GM23338 (cell line): ENCODE data around the gene HEPACAM. TPM values are rescaled to one million over a fixed set of nuclear protein-coding genes. Genes with fewer than 3 reads are reported as not detected.

Experiments used
- ATAC-seq: fragments of 200-7000 bp; cut with Tn5 transposase; 3 replicates; pipeline ENCODE4 v1.9.1; 2020
- DNase-seq: peaks from one replicate; pipeline ENCODE4 v3.0.0-alpha.2; 2015; ENCODE audit warnings: low spot score
- H2AFZ ChIP-seq: fragments of 200-600 bp; sonication (generic); 2 replicates; pipeline ENCODE4 v1.8.0; 2016; ENCODE audit warnings: antibody characterized with exemption, mild to moderate bottlenecking, moderate library complexity
- H3F3A ChIP-seq: fragments of 200-600 bp; sonication (generic); replicated peaks from 2 replicates; pipeline ENCODE4 v1.8.0; 2017; ENCODE audit warnings: antibody characterized with exemption, mixed run types, low read depth
- H3K27ac ChIP-seq: fragments of 200-600 bp; sonication (generic); 2 replicates; pipeline ENCODE4 v1.6.1; 2016; ENCODE audit warnings: low read depth
- H3K27me3 ChIP-seq: fragments of 200-600 bp; sonication (generic); 2 replicates; pipeline ENCODE4 v1.8.0; 2016; ENCODE audit warnings: mild to moderate bottlenecking, mixed run types, moderate library complexity; ENCODE audit not compliant: insufficient read depth
- H3K36me3 ChIP-seq: fragments of 200-600 bp; sonication (generic); 2 replicates; pipeline ENCODE4 v1.8.0; 2016; ENCODE audit warnings: mild to moderate bottlenecking; ENCODE audit not compliant: insufficient read depth
- H3K4me1 ChIP-seq: fragments of 200-600 bp; sonication (generic); 2 replicates; pipeline ENCODE4 v1.8.0; 2016; ENCODE audit warnings: mild to moderate bottlenecking, moderate library complexity; ENCODE audit not compliant: insufficient read depth
- H3K4me2 ChIP-seq: fragments of 200-600 bp; sonication (generic); 2 replicates; pipeline ENCODE4 v1.7.1; 2017; ENCODE audit warnings: mixed run types
- H3K4me3 ChIP-seq: fragments of 200-600 bp; sonication (generic); 2 replicates; pipeline ENCODE4 v1.6.1; 2016; ENCODE audit warnings: mixed run types
- H3K79me2 ChIP-seq: fragments of 200-600 bp; sonication (generic); replicated peaks from 2 replicates; pipeline ENCODE4 v1.8.0; 2017; ENCODE audit warnings: mild to moderate bottlenecking; ENCODE audit not compliant: insufficient read depth
- H3K9me2 ChIP-seq: fragments of 200-600 bp; sonication (generic); 2 replicates; pipeline ENCODE4 v1.8.0; 2017; ENCODE audit not compliant: insufficient read depth
- H4K20me1 ChIP-seq: fragments of 200-600 bp; sonication (generic); replicated peaks from 2 replicates; pipeline ENCODE4 v1.8.0; 2017; ENCODE audit warnings: mild to moderate bottlenecking; ENCODE audit not compliant: insufficient read depth
- H3K27ac Mint-ChIP-seq: 2 replicates; pipeline ENCODE4 v1.8.0; 2020; ENCODE audit warnings: inconsistent platforms, mild to moderate bottlenecking, moderate library complexity, mixed read lengths
- H3K27me3 Mint-ChIP-seq: 3 replicates; pipeline ENCODE4 v1.8.0; 2022; ENCODE audit warnings: low read depth, mild to moderate bottlenecking, moderate library complexity, mixed read lengths, inconsistent platforms; ENCODE audit not compliant: insufficient read depth, poor library complexity
- H3K36me3 Mint-ChIP-seq: 3 replicates; pipeline ENCODE4 v1.8.0; 2021; ENCODE audit warnings: low read depth, mild to moderate bottlenecking, inconsistent platforms, moderate library complexity, mixed read lengths
- H3K4me1 Mint-ChIP-seq: 3 replicates; pipeline ENCODE4 v1.8.0; 2020; ENCODE audit warnings: mild to moderate bottlenecking, inconsistent platforms, mixed read lengths
- H3K4me3 Mint-ChIP-seq: 3 replicates; pipeline ENCODE4 v1.8.0; 2021; ENCODE audit warnings: moderate library complexity, mild to moderate bottlenecking, inconsistent platforms, mixed read lengths
- H3K9me3 Mint-ChIP-seq: 3 replicates; pipeline ENCODE4 v1.8.0; 2020; ENCODE audit warnings: moderate library complexity, mild to moderate bottlenecking, inconsistent platforms, mixed read lengths
- CREB1 ChIP-seq: fragments of 250-450 bp; sonication (Bioruptor Pico); IDR thresholded peaks from 2 replicates; pipeline ENCODE4 v1.5.0; 2020; ENCODE audit warnings: low read depth, mild to moderate bottlenecking, moderate library complexity
- CTCF ChIP-seq, 2 experiments: fragments of 200-600 bp in 1 of 2; sonication (generic) in 1 of 2; conservative IDR thresholded peaks; 2 replicates each; pipeline versions ENCODE4 v1.5.1 to v1.6.1; 2016 to 2017; ENCODE audit warnings: antibody characterized with exemption in 2 of 2, low read depth in 2 of 2, mild to moderate bottlenecking in 2 of 2, moderate library complexity in 1 of 2
- ETS1 ChIP-seq: IDR thresholded peaks from 2 replicates; pipeline ENCODE4 v1.6.1; 2016; ENCODE audit warnings: antibody characterized with exemption
- EZH2 ChIP-seq: fragments of 200-600 bp; sonication (generic); IDR thresholded peaks from one replicate; pipeline ENCODE4 v1.8.0; 2017; ENCODE audit warnings: antibody characterized with exemption, mild to moderate bottlenecking, low read depth; ENCODE audit not compliant: unreplicated experiment
- EZH2phosphoT487 ChIP-seq: fragments of 200-600 bp; sonication (generic); IDR thresholded peaks from one replicate; pipeline ENCODE4 v1.8.1; 2018; ENCODE audit warnings: antibody characterized with exemption; ENCODE audit not compliant: unreplicated experiment
- JUNB ChIP-seq: IDR thresholded peaks from one replicate; pipeline ENCODE4 v1.6.1; 2016; ENCODE audit warnings: antibody characterized with exemption; ENCODE audit not compliant: unreplicated experiment
- NANOG ChIP-seq: IDR thresholded peaks from 2 replicates; pipeline ENCODE4 v1.6.1; 2016; ENCODE audit warnings: antibody characterized with exemption, borderline replicate concordance
- REST ChIP-seq: IDR thresholded peaks from one replicate; pipeline ENCODE4 v1.6.1; 2018; ENCODE audit warnings: antibody characterized with exemption; ENCODE audit not compliant: unreplicated experiment
- STAT1 ChIP-seq: IDR thresholded peaks from one replicate; pipeline ENCODE4 v1.6.1; 2016; ENCODE audit warnings: antibody characterized with exemption; ENCODE audit not compliant: unreplicated experiment
- ZNF114 ChIP-seq: fragments of 250-450 bp; sonication (Bioruptor Pico); IDR thresholded peaks from 2 replicates; pipeline ENCODE4 v1.5.0; 2020; ENCODE audit warnings: mild to moderate bottlenecking, moderate library complexity
- ZNF331 ChIP-seq: fragments of 250-450 bp; sonication (Bioruptor Pico); IDR thresholded peaks from 2 replicates; pipeline ENCODE4 v1.5.0; 2020; ENCODE audit warnings: low read depth, mild to moderate bottlenecking, moderate library complexity
- polyA plus RNA-seq: library from polyadenylated mRNA; unstranded; fragments of >200 nt; fragmentation: Nextera tagmentation; extraction: Ambion mirVana; gene quantifications from 2 replicates; pipeline ENCODE4 v1.2.1, GENCODE V29; 2016
- total RNA-seq: library from RNA; depleted of rRNA; stranded (reverse); fragments of >200 nt; shearing (Covaris generic); gene quantifications from 2 replicates; pipeline ENCODE4 v1.2.3, GENCODE V29; 2014

HEPACAM gene
- total and polyA plus RNA-seq, 2 experiments from 2014 or later: 0.17 TPM; not detected in 1

GRCh38 chr11:124900464-124900863 is 35.4 kb downstream of the HEPACAM start (continued):
- TF ChIP-seq EZH2phosphoT487 (no peak), ZNF331 (CRISPR knock-in tag) (no peak), JUNB (no peak), EZH2 (no peak), ZNF114 (no peak), STAT1 (no peak), NANOG (no peak), ETS1 (no peak), CREB1 (CRISPR knock-in tag) (no peak)

GRCh38 chr11:124899383-124900145 is 36.3 kb downstream of the HEPACAM start:
- H3K27me3 ChIP-seq: 0 out of 2 replicates have a peak, but pooled peaks cover 5% of the 10 kb centered on the region
- peaks cover 8% of the 10 kb centered on the region for H3K27me3 Mint-ChIP-seq
- no peaks in the 10 kb centered on the region for H3F3A ChIP-seq
- no peak overlapping the region for H3K4me3 Mint-ChIP-seq
- no peak overlapping the region for H3K4me3 ChIP-seq
- H4K20me1 ChIP-seq: no peaks in the 10 kb centered on the region
- no peaks in the 10 kb centered on the region for H3K9me3 Mint-ChIP-seq
- DNase-seq: no peak
- H3K27ac ChIP-seq: no peak overlapping the region
- ATAC-seq: peak; percentile 62
- H3K36me3 Mint-ChIP-seq: no peaks in the 10 kb centered on the region
- 0 out of 2 replicates have a peak, but pooled peaks cover 4% of the 10 kb centered on the region for H3K9me2 ChIP-seq
- no peaks in the 10 kb centered on the region for H3K79me2 ChIP-seq
- no peak overlapping the region for H3K4me2 ChIP-seq
- H3K27ac Mint-ChIP-seq: no peak overlapping the region
- H3K4me1 Mint-ChIP-seq: peaks cover 21% of the 10 kb centered on the region
- H3K4me1 ChIP-seq: peaks cover 4% of the 10 kb centered on the region; the same call in 1 of the 2 replicates
- H3K36me3 ChIP-seq: no peaks in the 10 kb centered on the region
- H2AFZ ChIP-seq: no peak overlapping the region
- TF ChIP-seq CTCF (conservative IDR thresholded peaks at IDR 0.05; ENCODE audit: low read depth in 2 of 2): peak; percentile 25 to 52; a peak in 3 of 4 replicates
- TF ChIP-seq ZNF114: no peak

- Histone ChIP-seq H3K27me3 (0 out of 2 replicates have a peak, but pooled peaks cover 5% of the 10 kb centered on the region), H3K4me3 (no peak overlapping the region), H4K20me1 (no peaks in the 10 kb centered on the region), H3K36me3 (no peaks in the 10 kb centered on the region), H3K9me2 (0 out of 2 replicates have a peak, but pooled peaks cover 4% of the 10 kb centered on the region), H2AFZ (no peak overlapping the region), H3K79me2 (no peaks in the 10 kb centered on the region), H3K4me2 (0 out of 2 replicates have a peak overlapping the region, but pooled peaks have one; percentile 32), H3F3A (no peaks in the 10 kb centered on the region), H3K4me1 (peaks cover 4% of the 10 kb centered on the region; the same call in 1 of the 2 replicates), H3K27ac (no peak overlapping the region)
- Mint-ChIP-seq H3K36me3 (no peaks in the 10 kb centered on the region), H3K27me3 (peaks cover 8% of the 10 kb centered on the region), H3K9me3 (no peaks in the 10 kb centered on the region), H3K4me3 (no peak overlapping the region; the same call in 2 of the 3 replicates), H3K27ac (no peak overlapping the region), H3K4me1 (peaks cover 21% of the 10 kb centered on the region)
- DNase-seq: peak; percentile 43
- peak; percentile 59 for ATAC-seq
- TF ChIP-seq EZH2phosphoT487: no peak
- no peak for TF ChIP-seq JUNB
- TF ChIP-seq ZNF114: no peak
- TF ChIP-seq REST: no peak
These were observed 37.1 kb downstream of the HEPACAM start for GRCh38 chr11:124898711-124899110.
